GM12801 (cell line): ENCODE results near the gene MRPS18C.

ENCODE experiments used
- TF ChIP-seq, protein P1 (sequence below): IDR thresholded peaks from one replicate; pipeline ENCODE4 v1.5.1; 2011; ENCODE audit warnings: control low read depth; ENCODE audit not compliant: insufficient read length; ENCODE audit errors: extremely low read depth

Gene MRPS18C

DNA sequence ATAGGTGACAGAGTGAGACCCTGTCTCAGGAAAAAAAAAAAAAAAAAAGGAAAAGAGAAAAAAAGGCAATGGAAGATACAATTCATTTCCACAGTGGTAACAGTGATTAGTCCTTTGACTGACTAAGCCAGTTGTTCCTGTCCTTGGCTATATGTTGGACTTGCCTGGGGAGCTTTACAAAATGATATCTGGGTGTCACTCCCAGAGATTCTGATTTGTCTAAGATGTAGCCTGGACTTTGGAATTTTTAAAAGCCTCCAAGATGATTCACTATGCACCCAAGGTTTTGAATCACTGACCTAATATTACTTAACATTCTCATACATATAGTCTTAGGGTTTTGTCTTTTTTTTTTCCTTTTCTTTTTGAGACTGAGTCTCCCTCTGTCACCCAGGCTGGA is 17.1 kb upstream of the MRPS18C start:
- TF ChIP-seq, protein P1, sequence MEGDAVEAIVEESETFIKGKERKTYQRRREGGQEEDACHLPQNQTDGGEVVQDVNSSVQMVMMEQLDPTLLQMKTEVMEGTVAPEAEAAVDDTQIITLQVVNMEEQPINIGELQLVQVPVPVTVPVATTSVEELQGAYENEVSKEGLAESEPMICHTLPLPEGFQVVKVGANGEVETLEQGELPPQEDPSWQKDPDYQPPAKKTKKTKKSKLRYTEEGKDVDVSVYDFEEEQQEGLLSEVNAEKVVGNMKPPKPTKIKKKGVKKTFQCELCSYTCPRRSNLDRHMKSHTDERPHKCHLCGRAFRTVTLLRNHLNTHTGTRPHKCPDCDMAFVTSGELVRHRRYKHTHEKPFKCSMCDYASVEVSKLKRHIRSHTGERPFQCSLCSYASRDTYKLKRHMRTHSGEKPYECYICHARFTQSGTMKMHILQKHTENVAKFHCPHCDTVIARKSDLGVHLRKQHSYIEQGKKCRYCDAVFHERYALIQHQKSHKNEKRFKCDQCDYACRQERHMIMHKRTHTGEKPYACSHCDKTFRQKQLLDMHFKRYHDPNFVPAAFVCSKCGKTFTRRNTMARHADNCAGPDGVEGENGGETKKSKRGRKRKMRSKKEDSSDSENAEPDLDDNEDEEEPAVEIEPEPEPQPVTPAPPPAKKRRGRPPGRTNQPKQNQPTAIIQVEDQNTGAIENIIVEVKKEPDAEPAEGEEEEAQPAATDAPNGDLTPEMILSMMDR: no peak

DNA sequence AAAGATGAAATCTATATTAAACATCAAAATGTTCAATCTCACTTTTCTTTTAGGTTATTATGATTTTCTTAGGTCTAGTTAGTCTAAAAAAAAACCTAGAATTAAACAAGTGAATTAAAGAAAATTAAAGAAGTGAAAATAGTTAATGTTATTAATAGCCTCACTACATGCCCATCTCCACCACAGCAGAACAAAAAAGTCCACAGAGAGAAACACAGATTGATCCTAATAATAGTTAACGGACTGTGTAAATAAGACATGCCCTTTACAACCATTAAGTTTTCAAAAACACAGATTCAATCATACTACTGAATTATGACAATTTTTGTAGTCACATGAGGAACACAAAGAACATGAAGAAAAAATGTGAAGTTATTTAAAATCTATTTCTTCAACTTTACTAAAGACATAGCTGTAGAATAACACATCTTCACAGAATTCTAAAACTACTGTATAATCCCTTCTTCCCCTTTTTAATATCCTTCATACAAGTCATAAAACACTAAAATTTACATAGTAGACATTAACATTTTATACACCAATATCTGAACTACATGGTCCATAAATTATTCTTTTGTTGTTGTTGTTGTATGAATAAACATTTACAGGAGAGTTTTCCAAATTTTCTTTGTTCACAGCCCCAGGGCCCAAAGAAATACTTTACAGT is 15.6 kb upstream of the MRPS18C start:
- TF ChIP-seq, protein P1: no peak

DNA sequence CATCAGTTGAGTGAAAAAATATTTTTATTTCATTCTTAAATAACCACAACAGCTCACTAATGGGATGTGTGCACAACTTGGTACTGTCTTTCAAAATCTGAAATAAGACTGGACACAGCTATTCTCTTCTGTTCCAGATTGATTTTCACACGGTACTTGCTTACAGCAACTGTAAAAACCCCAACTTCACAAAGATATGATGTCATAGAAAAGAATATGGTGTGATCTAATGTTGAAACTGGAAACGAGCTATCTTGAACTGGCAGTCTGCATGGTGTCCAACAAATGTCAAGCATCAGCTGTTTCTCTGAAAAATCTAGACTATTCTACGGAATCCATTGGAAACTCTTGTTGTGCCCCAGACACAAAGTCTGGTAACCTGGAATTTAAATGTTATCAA is 15.0 kb upstream of the MRPS18C start:
- TF ChIP-seq, protein P1: no peak

DNA sequence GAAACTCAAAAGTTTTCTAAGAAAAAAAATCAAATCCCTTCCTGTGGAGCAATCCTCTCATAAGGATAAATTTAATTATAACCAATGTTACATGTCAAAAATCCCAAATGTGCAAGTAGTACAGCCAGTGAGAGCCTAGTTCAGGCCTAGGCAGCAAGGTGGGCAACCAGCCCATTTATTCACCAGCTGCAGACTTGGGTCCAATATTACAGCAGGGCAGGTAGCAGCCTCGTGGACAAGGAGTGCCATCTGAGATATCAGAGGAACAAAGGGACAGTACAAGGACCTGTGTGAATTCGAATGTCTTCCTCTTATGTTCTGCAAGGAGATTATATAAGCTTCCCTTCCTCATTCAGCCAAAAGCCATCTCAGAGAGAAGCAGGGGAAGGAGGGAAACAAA is 6.8 kb upstream of the MRPS18C start:
- TF ChIP-seq, protein P1: no peak

DNA sequence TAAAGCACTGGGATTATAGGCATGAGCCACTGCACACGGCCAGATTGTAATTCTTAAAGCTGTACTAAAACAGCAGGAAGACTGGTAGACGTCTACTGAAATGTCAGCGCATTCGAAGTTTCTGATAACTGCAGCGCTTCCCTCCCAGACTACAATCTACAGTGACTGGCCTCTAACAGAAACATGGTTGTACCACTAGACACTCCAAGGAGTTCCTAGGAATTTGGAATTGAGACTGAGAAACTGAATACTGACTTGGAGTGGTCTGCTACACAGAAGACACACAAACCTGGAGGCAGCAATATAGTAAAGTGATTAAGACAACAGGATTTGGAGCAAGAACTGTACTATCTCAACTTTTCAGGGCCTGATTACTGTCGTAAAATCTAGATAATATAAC is 1.2 kb upstream of the MRPS18C start:
- TF ChIP-seq, protein P1: no peak

DNA sequence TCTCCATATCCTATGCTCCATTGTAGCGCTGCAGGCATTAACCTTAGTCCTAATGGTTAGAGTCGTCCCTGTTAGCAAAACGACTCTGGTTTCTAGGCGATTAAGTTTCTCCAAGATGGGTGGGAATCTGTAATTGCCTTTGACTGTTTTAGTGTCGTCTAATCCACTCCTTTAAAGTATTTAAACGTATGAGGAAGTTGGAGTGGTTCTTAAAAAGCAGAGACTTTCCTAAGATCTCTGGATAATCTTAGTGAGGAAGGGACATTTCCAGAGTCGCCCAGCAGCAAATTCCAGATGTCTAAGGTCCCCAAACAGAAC is 285 bp downstream of the MRPS18C start:
- TF ChIP-seq, protein P1: no peak

DNA sequence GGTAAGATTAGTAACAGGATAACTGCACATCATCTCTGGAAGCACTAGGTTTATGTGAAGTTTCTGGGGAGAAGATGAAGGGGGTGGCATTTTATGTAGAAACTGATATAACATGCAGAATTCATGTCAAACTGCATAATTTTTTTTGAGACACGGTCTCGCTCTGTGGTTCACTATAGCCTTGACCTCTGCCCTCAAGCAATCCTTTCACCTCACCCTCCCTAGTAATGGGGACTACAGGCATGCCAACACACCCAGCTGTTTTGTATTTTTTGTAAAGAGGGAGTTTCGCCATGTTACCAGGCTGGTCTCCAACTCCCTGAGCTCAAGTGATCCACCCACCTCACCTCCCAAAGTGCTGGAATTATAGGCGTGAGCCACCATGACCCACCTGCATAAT is 17.6 kb downstream of the MRPS18C start:
- TF ChIP-seq, protein P1: no peak
